Testis (tissue), 3 donors: Measurements from ENCODE around the gene SYTL2. TPM values are rescaled to one million over a fixed set of nuclear protein-coding genes. Genes with fewer than 3 reads are reported as not detected.
"Not testable (repeated sequence)": the region's sequence is repeated elsewhere in the genome, so short reads cannot be mapped to it uniquely, and the experiment has no call there.

Experiments
- DNase-seq: peaks from one replicate; pipeline ENCODE4 v3.0.0-alpha.2; 2019
- H3K27ac ChIP-seq, 2 donors: fragments of 200-600 bp; sonication (generic); one replicate each; pipeline ENCODE4 v1.5.1; 2019
- H3K27me3 ChIP-seq: fragments of 200-600 bp; sonication (generic); one replicate; pipeline ENCODE4 v1.5.1; 2019
- H3K36me3 ChIP-seq: fragments of 200-600 bp; sonication (generic); one replicate; pipeline ENCODE4 v1.5.1; 2017; ENCODE audit warnings: low read depth; ENCODE audit errors: missing control alignments
- H3K4me1 ChIP-seq: fragments of 200-600 bp; sonication (generic); one replicate; pipeline ENCODE4 v1.5.1; 2019
- H3K4me3 ChIP-seq, 2 donors: fragments of 200-600 bp; sonication (generic); one replicate each; pipeline ENCODE4 v1.5.1; 2017 to 2019
- H3K9me3 ChIP-seq: fragments of 200-600 bp; sonication (generic); one replicate; pipeline ENCODE4 v1.5.1; 2017
- POLR2A ChIP-seq: fragments of 450-650 bp; IDR thresholded peaks from one replicate; pipeline ENCODE4 v1.6.1; 2017; ENCODE audit warnings: antibody characterized with exemption, mild to moderate bottlenecking, moderate library complexity
- WGBS, 2 donors: methylation state at CpG; one replicate each; pipeline ENCODE4 v1.1.5; 2018; 5-methylcytosine and 5-hydroxymethylcytosine counted together
- intact Hi-C: fragments of 100-400 bp; cut with DNase I; formaldehyde crosslinking; loops from one replicate; pipeline ENCODE4 v1.15.1; 2023; ENCODE audit warnings: low total_unique reads
- polyA plus RNA-seq: library from polyadenylated mRNA; stranded (reverse); fragments of 350-450 nt; fragmentation: Illumina TruSeq; extraction: RNeasy Lipid Tissue Mini Kit (QIAGEN cat#74804); gene quantifications from one replicate; pipeline ENCODE4 v1.2.3, GENCODE V29; 2014; ENCODE audit warnings: low read depth, low replicate concordance; ENCODE audit not compliant: insufficient read depth
- total RNA-seq, 2 donors: library from RNA; depleted of rRNA; stranded (reverse); fragments of >200 nt; gene quantifications; one replicate each; pipeline ENCODE4 v1.2.3, GENCODE V29; 2016
- TF ChIP-seq, protein P1 (sequence below), 3 experiments: fragments of 450-650 bp in 2 of 3; fragments of 200-600 bp in 1 of 3; sonication (generic) in 1 of 3; IDR thresholded peaks; one replicate each; pipeline ENCODE4 v1.5.1; 2016 to 2019; ENCODE audit warnings: antibody characterized with exemption in 3 of 3, mild to moderate bottlenecking in 2 of 3, moderate library complexity in 1 of 3

Gene SYTL2
- total and polyA plus RNA-seq, 3 donors from 2014 or later, result 12.3 to 16.9 (median 14.4) TPM

DNA sequence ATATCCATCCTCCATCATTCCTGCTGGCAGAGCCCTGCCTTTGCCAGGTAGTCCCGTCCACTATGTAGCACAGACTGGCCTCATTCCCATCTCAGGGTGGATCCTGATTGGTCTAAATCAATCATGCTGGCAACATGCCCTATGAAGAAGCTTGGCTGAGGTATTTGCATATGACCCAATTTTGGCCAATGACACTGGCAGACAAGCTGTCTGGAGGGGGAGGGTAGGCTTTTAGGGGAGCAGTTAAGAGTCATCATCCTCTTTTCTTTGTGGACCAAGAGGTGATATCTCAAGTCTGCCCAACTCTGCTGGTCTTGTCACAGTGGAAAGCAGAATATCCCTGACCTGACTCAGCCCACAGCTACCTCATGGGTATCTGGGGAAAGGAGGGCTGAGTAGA lies 130.0 kb downstream of the SYTL2 start:
- no peaks in the 10 kb centered on the region for H3K36me3 ChIP-seq
- no peaks in the 10 kb centered on the region for H3K27me3 ChIP-seq
- H3K27ac ChIP-seq, result no peak overlapping the region
- WGBS, 2 donors, result 61 to 86% methylated on average over 1 of the region's 1 CpG
- no peak overlapping the region for H3K4me3 ChIP-seq
- DNase-seq, result no peak
- TF ChIP-seq POLR2A, result no peak
- TF ChIP-seq, protein P1, sequence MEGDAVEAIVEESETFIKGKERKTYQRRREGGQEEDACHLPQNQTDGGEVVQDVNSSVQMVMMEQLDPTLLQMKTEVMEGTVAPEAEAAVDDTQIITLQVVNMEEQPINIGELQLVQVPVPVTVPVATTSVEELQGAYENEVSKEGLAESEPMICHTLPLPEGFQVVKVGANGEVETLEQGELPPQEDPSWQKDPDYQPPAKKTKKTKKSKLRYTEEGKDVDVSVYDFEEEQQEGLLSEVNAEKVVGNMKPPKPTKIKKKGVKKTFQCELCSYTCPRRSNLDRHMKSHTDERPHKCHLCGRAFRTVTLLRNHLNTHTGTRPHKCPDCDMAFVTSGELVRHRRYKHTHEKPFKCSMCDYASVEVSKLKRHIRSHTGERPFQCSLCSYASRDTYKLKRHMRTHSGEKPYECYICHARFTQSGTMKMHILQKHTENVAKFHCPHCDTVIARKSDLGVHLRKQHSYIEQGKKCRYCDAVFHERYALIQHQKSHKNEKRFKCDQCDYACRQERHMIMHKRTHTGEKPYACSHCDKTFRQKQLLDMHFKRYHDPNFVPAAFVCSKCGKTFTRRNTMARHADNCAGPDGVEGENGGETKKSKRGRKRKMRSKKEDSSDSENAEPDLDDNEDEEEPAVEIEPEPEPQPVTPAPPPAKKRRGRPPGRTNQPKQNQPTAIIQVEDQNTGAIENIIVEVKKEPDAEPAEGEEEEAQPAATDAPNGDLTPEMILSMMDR (IDR thresholded peaks at IDR 0.05), result no peak
- no peaks in the 10 kb centered on the region for H3K9me3 ChIP-seq
- H3K4me1 ChIP-seq, result peaks cover 6% of the 10 kb centered on the region
- intact Hi-C loops, result no loop called here

DNA sequence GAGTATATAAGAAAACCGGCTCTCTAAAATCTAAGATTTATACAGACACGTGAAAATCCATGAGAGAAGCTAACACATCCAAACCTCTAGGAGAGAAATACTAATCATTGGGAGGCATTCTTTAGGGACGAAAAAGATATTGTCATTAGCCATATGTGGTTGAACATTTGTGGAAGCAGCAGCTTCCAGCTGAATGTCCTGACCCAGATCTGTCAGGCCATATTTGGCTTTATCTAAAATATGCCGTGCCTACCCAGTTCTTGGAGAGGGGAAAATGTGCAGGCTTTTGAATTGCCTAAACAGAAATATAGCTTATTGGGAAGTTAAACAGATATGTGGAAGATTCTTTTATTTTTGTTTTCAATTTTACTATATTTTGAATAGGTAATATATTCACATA lies 131.4 kb downstream of the SYTL2 start:
- Histone ChIP-seq H3K27ac (no peak overlapping the region), H3K4me1 (peaks cover under 1% of the 10 kb centered on the region), H3K9me3 (no peaks in the 10 kb centered on the region), H3K36me3 (no peaks in the 10 kb centered on the region), H3K27me3 (no peaks in the 10 kb centered on the region), H3K4me3 (no peak overlapping the region)
- WGBS, 2 donors, result 42 to 58% methylated on average over 4 of the region's 4 CpGs
- TF ChIP-seq, protein P1 (IDR thresholded peaks at IDR 0.05), result no peak
- TF ChIP-seq POLR2A, result no peak
- no peak for DNase-seq
- intact Hi-C loops, result no loop called here

- H3K27ac ChIP-seq, result no peak overlapping the region
- no peaks in the 10 kb centered on the region for H3K36me3 ChIP-seq
- no peaks in the 10 kb centered on the region for H3K27me3 ChIP-seq
- TF ChIP-seq, protein P1 (IDR thresholded peaks at IDR 0.05), result no peak
- no peak for TF ChIP-seq POLR2A
- no peaks in the 10 kb centered on the region for H3K9me3 ChIP-seq
- intact Hi-C loops, result no loop called here
- DNase-seq, result no peak
- H3K4me3 ChIP-seq, result no peak overlapping the region
- no peaks in the 10 kb centered on the region for H3K4me1 ChIP-seq
- 95 to 96% methylated on average over 3 of the region's 3 CpGs for WGBS, 2 donors
Observed at GRCh38 chr11:85673393-85673792, 137.5 kb downstream of the SYTL2 start.

- Histone ChIP-seq H3K36me3 (no peaks in the 10 kb centered on the region), H3K9me3 (no peaks in the 10 kb centered on the region), H3K27me3 (no peaks in the 10 kb centered on the region), H3K4me3 (no peak overlapping the region), H3K4me1 (no peaks in the 10 kb centered on the region), H3K27ac (no peak overlapping the region)
- WGBS, 2 donors, result 90 to 94% methylated on average over 6 to 8 of the region's 8 CpGs
- intact Hi-C loops, result no loop called here
- DNase-seq, result no peak
- TF ChIP-seq, protein P1 (IDR thresholded peaks at IDR 0.05), result no peak
Observed at GRCh38 chr11:85672105-85672902, 138.6 kb downstream of the SYTL2 start.

GRCh38 chr11:85670949-85671663 lies 139.8 kb downstream of the SYTL2 start:
- DNase-seq, H3K27me3 ChIP-seq, H3K4me3 ChIP-seq, intact Hi-C loops, H3K9me3 ChIP-seq, H3K4me1 ChIP-seq, H3K36me3 ChIP-seq, H3K27ac ChIP-seq: not testable (repeated sequence)
